HepG2 (cell line): ENCODE data around the gene GLT1D1. TPM values are rescaled to one million over a fixed set of nuclear protein-coding genes. Genes with fewer than 3 reads are reported as not detected.

Source experiments
- ATAC-seq: fragments of 200-7000 bp; cut with Tn5 transposase; 3 replicates; pipeline ENCODE4 v1.9.1; 2020; ENCODE audit warnings: mild to moderate bottlenecking, moderate library complexity
- BruUV-seq: library from RNA; stranded (reverse); fragments of 400-500 nt; replicated peaks from 2 replicates; lab custom pipeline; 2021; lab: Mats Ljungman, UMichigan
- CTCF ChIA-PET: fragments of 300-600 bp; formaldehyde crosslinking; extraction: SDS; loops from one replicate; lab custom pipeline; 2021; ENCODE audit warnings: low total read pairs, inconsistent platforms, low intra/inter-chr PET ratio; lab: Yijun Ruan, JAX
- POLR2A ChIA-PET: fragments of 350-600 bp; sonication (Branson Sonifier 250); formaldehyde crosslinking; loops from one replicate; lab custom pipeline; 2020; ENCODE audit warnings: antibody characterized with exemption, inconsistent platforms; lab: Yijun Ruan, JAX
- DNase-seq: peaks from one replicate; pipeline ENCODE4 v3.0.0-alpha.2; 2015; ENCODE audit warnings: low spot score
- FAIRE-seq: peaks from 3 replicates; lab custom pipeline; 2011; peaks lifted over from hg19 to GRCh38; lab: Jason Lieb, UNC
- H2AFZ ChIP-seq: one replicate; pipeline ENCODE4 v1.6.1; 2011; ENCODE audit warnings: low read length, inconsistent platforms
- H3K27ac ChIP-seq: fragments of 300-600 bp; 3 replicates; pipeline ENCODE4 v1.8.0; 2011; ENCODE audit warnings: mixed run types, mild to moderate bottlenecking, mixed read lengths, low read length, inconsistent platforms; ENCODE audit not compliant: insufficient read depth; ENCODE audit errors: extremely low read length
- H3K27me3 ChIP-seq, 2 experiments: fragments of 200-600 bp in 1 of 2; 2 replicates in 1 of 2; 3 replicates in 1 of 2; pipeline versions ENCODE4 v1.6.0 to v1.8.0; 2011; ENCODE audit warnings: low read length in 2 of 2, mild to moderate bottlenecking in 2 of 2, moderate library complexity in 2 of 2, inconsistent platforms in 1 of 2; ENCODE audit not compliant: insufficient read depth in 2 of 2, control insufficient read depth in 1 of 2
- H3K36me3 ChIP-seq, 2 experiments: fragments of 200-600 bp in 1 of 2; replicated peaks in 1 of 2; 2 replicates in 1 of 2; 3 replicates in 1 of 2; pipeline versions ENCODE4 v1.5.1 to v1.8.0; 2011; ENCODE audit warnings: low read length in 2 of 2, inconsistent platforms in 1 of 2; ENCODE audit not compliant: insufficient read depth in 2 of 2, control insufficient read depth in 1 of 2
- H3K4me1 ChIP-seq: 2 replicates; pipeline ENCODE4 v1.5.1; 2012; ENCODE audit warnings: low read length, inconsistent platforms; ENCODE audit not compliant: insufficient read depth
- H3K4me2 ChIP-seq: 2 replicates; pipeline ENCODE4 v1.6.0; 2011; ENCODE audit warnings: low read depth, low read length, inconsistent platforms
- H3K4me3 ChIP-seq, 3 experiments: fragments of 200-600 bp in 1 of 3; sonication (generic), shearing (Covaris generic) in 1 of 3; replicated peaks in 1 of 3; 2 replicates each; pipeline ENCODE4 v1.5.1; 2011 to 2016; ENCODE audit warnings: low read length in 3 of 3, inconsistent platforms in 2 of 3, low read depth in 2 of 3, mild to moderate bottlenecking in 2 of 3, control low read depth in 1 of 3, mixed read lengths in 1 of 3; ENCODE audit not compliant: insufficient read depth in 1 of 3
- H3K79me2 ChIP-seq: one replicate; pipeline ENCODE4 v1.6.1; 2011; ENCODE audit warnings: low read length, inconsistent platforms; ENCODE audit not compliant: insufficient read depth
- H3K9ac ChIP-seq: 2 replicates; pipeline ENCODE4 v1.6.0; 2011; ENCODE audit warnings: mild to moderate bottlenecking, low read depth, low read length, inconsistent platforms; ENCODE audit not compliant: insufficient read depth
- H3K9me3 ChIP-seq: 2 replicates; pipeline ENCODE4 v1.5.1; 2012; ENCODE audit warnings: mild to moderate bottlenecking, low read length
- H4K20me1 ChIP-seq: 2 replicates; pipeline ENCODE4 v1.6.0; 2011; ENCODE audit warnings: inconsistent platforms, mild to moderate bottlenecking, low read length, moderate library complexity; ENCODE audit not compliant: insufficient read depth
- ELK4 ChIP-seq: sonication (generic); formaldehyde crosslinking; IDR thresholded peaks from 2 replicates; pipeline ENCODE4 v1.9.0; 2021; ENCODE audit warnings: missing genetic modification reagents, borderline replicate concordance
- GPBP1L1 ChIP-seq: sonication (generic); formaldehyde crosslinking; IDR thresholded peaks from 2 replicates; pipeline ENCODE4 v1.5.0; 2020; ENCODE audit warnings: mild to moderate bottlenecking, missing genetic modification reagents
- MXD1 ChIP-seq: sonication (generic); formaldehyde crosslinking; IDR thresholded peaks from 2 replicates; pipeline ENCODE4 v1.4.0; 2020; ENCODE audit warnings: mild to moderate bottlenecking, missing genetic modification reagents
- PCBP1 ChIP-seq: fragments of 200-400 bp; formaldehyde crosslinking; IDR thresholded peaks from 2 replicates; pipeline ENCODE4 v1.6.1; 2017; ENCODE audit warnings: mild to moderate bottlenecking, low read depth, low read length, borderline replicate concordance
- POLR2A ChIP-seq, 2 experiments: IDR thresholded peaks; 2 replicates each; pipeline ENCODE4 v1.6.1; 2011; ENCODE audit warnings: low read depth in 2 of 2, low read length in 2 of 2, mild to moderate bottlenecking in 1 of 2, moderate library complexity in 1 of 2; ENCODE audit not compliant: insufficient read depth in 1 of 2
- SCMH1 ChIP-seq: sonication (generic); formaldehyde crosslinking; IDR thresholded peaks from 2 replicates; pipeline ENCODE4 v1.9.0; 2021; ENCODE audit warnings: missing genetic modification reagents, mild to moderate bottlenecking, borderline replicate concordance
- SNAPC5 ChIP-seq: sonication (generic); formaldehyde crosslinking; IDR thresholded peaks from 2 replicates; pipeline ENCODE4 v1.8.1; 2023; ENCODE audit warnings: mild to moderate bottlenecking, missing genetic modification reagents, borderline replicate concordance
- TCF12 ChIP-seq, 2 experiments: fragments of 450-650 bp in 1 of 2; sonication (generic) in 1 of 2; formaldehyde crosslinking in 1 of 2; IDR thresholded peaks; 2 replicates each; pipeline versions ENCODE4 v1.6.1 to v1.8.0; 2017 to 2022; ENCODE audit warnings: antibody characterized with exemption in 1 of 2, mild to moderate bottlenecking in 1 of 2, missing genetic modification reagents in 1 of 2, moderate library complexity in 1 of 2
- U2AF2 ChIP-seq: fragments of 200-400 bp; formaldehyde crosslinking; IDR thresholded peaks from 2 replicates; pipeline ENCODE4 v1.6.1; 2017; ENCODE audit warnings: low read depth, mild to moderate bottlenecking, low read length
- ZFYVE20 ChIP-seq: sonication (generic); formaldehyde crosslinking; IDR thresholded peaks from 2 replicates; pipeline ENCODE4 v1.8.0; 2023; ENCODE audit warnings: low read depth, mild to moderate bottlenecking, moderate library complexity, missing genetic modification reagents, borderline replicate concordance
- ZNF101 ChIP-seq: sonication (generic); formaldehyde crosslinking; IDR thresholded peaks from 2 replicates; pipeline ENCODE4 v1.4.0; 2020; ENCODE audit warnings: mild to moderate bottlenecking, low read depth, missing genetic modification reagents, borderline replicate concordance
- ZNF18 ChIP-seq: sonication (generic); formaldehyde crosslinking; IDR thresholded peaks from 2 replicates; pipeline ENCODE4 v1.8.0; 2022; ENCODE audit warnings: mild to moderate bottlenecking, missing genetic modification reagents; ENCODE audit not compliant: insufficient replicate concordance
- ZNF282 ChIP-seq: fragments of 450-650 bp; IDR thresholded peaks from 2 replicates; pipeline ENCODE4 v1.6.1; 2018; ENCODE audit not compliant: partially characterized antibody
- ZNF710 ChIP-seq: sonication (generic); formaldehyde crosslinking; IDR thresholded peaks from 2 replicates; pipeline ENCODE4 v1.5.0; 2020; ENCODE audit warnings: mild to moderate bottlenecking, missing genetic modification reagents, borderline replicate concordance
- WGBS: methylation state at CpG from one replicate; pipeline ENCODE4 v1.1.6; 2017; ENCODE audit warnings: low lambda C conversion rate; 5-methylcytosine and 5-hydroxymethylcytosine counted together
- in situ Hi-C: cut with HindIII; loops from 2 replicates; pipeline ENCODE4 v1.10.0; 2017; ENCODE audit warnings: low pct_unique_long_range_greater_than_20kb; ENCODE audit not compliant: extremely low pct_ligation_motif_present
- intact Hi-C: fragments of 100-400 bp; cut with micrococcal nuclease; formaldehyde crosslinking; loops from one replicate; pipeline ENCODE4 v1.10.0; 2022; ENCODE audit not compliant: unreplicated experiment
- polyA plus RNA-seq, 8 experiments: library from polyadenylated mRNA; depleted of rRNA in 3 of 8; stranded (reverse) in 7 of 8; unstranded in 1 of 8; fragments of >200 nt; fragmentation: Illumina TruSeq in 4 of 8; extraction: Trizol in 4 of 8; gene quantifications; 2 replicates each; pipeline versions ENCODE4 v1.2.1 to v1.2.3, GENCODE V29; 2011 to 2016; ENCODE audit warnings: low read depth in 4 of 8, missing spikeins in 1 of 8, mixed read lengths in 1 of 8; ENCODE audit not compliant: insufficient read depth in 1 of 8
- total RNA-seq, 5 experiments: library from RNA; depleted of rRNA; stranded (reverse); fragments of >200 nt; fragmentation: Illumina TruSeq; extraction: Trizol; gene quantifications; 2 replicates each; pipeline ENCODE4 v1.2.3, GENCODE V29; 2016; ENCODE audit warnings: low read depth in 1 of 5

The GLT1D1 gene
- total and polyA plus RNA-seq, 2 of the 13 experiments (the other 11 are each of a cell fraction or from before 2014, with no cell fraction given): 0.09 to 0.17 TPM

- no peak for TF ChIP-seq TCF12 (IDR thresholded peaks at IDR 0.05)
- TF ChIP-seq TCF12 (CRISPR knock-in tag; IDR thresholded peaks at IDR 0.05): no peak
- TF ChIP-seq ELK4 (CRISPR knock-in tag): no peak
- TF ChIP-seq ZNF101 (CRISPR knock-in tag): no peak
- TF ChIP-seq PCBP1: no peak
- TF ChIP-seq ZFYVE20: no peak
- TF ChIP-seq ZNF18: no peak
- no peak for TF ChIP-seq ZNF282
- TF ChIP-seq GPBP1L1 (CRISPR knock-in tag): no peak
- TF ChIP-seq U2AF2: no peak
- TF ChIP-seq SCMH1 (CRISPR knock-in tag): no peak
- no peak for TF ChIP-seq MXD1 (CRISPR knock-in tag)
- no peak for TF ChIP-seq ZNF710 (CRISPR knock-in tag)
- no peak for TF ChIP-seq POLR2A (IDR thresholded peaks at IDR 0.05; ENCODE audit: insufficient read depth in 1 of 2, low read depth in 2 of 2, low read length in 2 of 2)
- no peak for TF ChIP-seq SNAPC5
- no peaks in the 10 kb centered on the region for H3K27me3 ChIP-seq
- WGBS: 48% methylated on average over 13 of the region's 13 CpGs
- H3K4me2 ChIP-seq: no peak overlapping the region
- no peak overlapping the region for H3K27ac ChIP-seq
- DNase-seq (no peak), ATAC-seq (no peak), FAIRE-seq (no peak)
- no peaks in the 10 kb centered on the region for H3K36me3 ChIP-seq
- intact Hi-C loops: no loop called here
- ChIA-PET POLR2A (no interaction called here), CTCF (no interaction called here)
- no TSS peak for BruUV-seq
- no peaks in the 10 kb centered on the region for H3K9me3 ChIP-seq
- H3K79me2 ChIP-seq: no peaks in the 10 kb centered on the region
- H2AFZ ChIP-seq: no peak overlapping the region
- H3K4me1 ChIP-seq: no peaks in the 10 kb centered on the region
- H3K9ac ChIP-seq: no peak overlapping the region
- in situ Hi-C loops: no loop called here
- H3K4me3 ChIP-seq: no peak overlapping the region
- no peaks in the 10 kb centered on the region for H4K20me1 ChIP-seq
These were observed 77.3 kb downstream of the GLT1D1 start for GRCh38 chr12:128930606-128931005.
